Astrocyte (in vitro differentiated cells and primary cell): Measurements from ENCODE around the gene CENPF. TPM values are rescaled to one million over a fixed set of nuclear protein-coding genes. Genes with fewer than 3 reads are reported as not detected.
A peak's percentile ranks its signal among the peaks of the same experiment; 100 is the strongest.

ENCODE experiments used
- DNase-seq: peaks from one replicate; pipeline ENCODE4 v3.0.0-alpha.2; 2010; ENCODE audit warnings: low read depth
- FAIRE-seq: peaks from 2 replicates; lab custom pipeline; 2011; peaks lifted over from hg19 to GRCh38; lab: Jason Lieb, UNC
- H2AFZ ChIP-seq: 2 replicates; pipeline ENCODE4 v1.6.0; 2012; ENCODE audit warnings: low read depth, low read length, inconsistent platforms
- H3K27ac ChIP-seq: 2 replicates; pipeline ENCODE4 v1.5.1; 2011; ENCODE audit warnings: low read depth, low read length, inconsistent platforms
- H3K27me3 ChIP-seq: 2 replicates; pipeline ENCODE4 v1.6.0; 2011; ENCODE audit warnings: low read length, inconsistent platforms; ENCODE audit not compliant: insufficient read depth
- H3K36me3 ChIP-seq: 2 replicates; pipeline ENCODE4 v1.5.1; 2011; ENCODE audit warnings: low read length, inconsistent platforms; ENCODE audit not compliant: insufficient read depth
- H3K4me1 ChIP-seq: 2 replicates; pipeline ENCODE4 v1.5.1; 2011; ENCODE audit warnings: low read length, inconsistent platforms; ENCODE audit not compliant: insufficient read depth
- H3K4me2 ChIP-seq: 2 replicates; pipeline ENCODE4 v1.6.0; 2012; ENCODE audit warnings: low read length, inconsistent platforms
- H3K4me3 ChIP-seq: 2 replicates; pipeline ENCODE4 v1.5.1; 2011; ENCODE audit warnings: low read depth, mild to moderate bottlenecking, low read length, inconsistent platforms; ENCODE audit not compliant: insufficient read depth
- H3K79me2 ChIP-seq: 2 replicates; pipeline ENCODE4 v1.6.0; 2012; ENCODE audit warnings: mild to moderate bottlenecking, low read length, inconsistent platforms; ENCODE audit not compliant: insufficient read depth
- H3K9ac ChIP-seq: 2 replicates; pipeline ENCODE4 v1.6.0; 2012; ENCODE audit warnings: mild to moderate bottlenecking, low read length, inconsistent platforms
- H3K9me3 ChIP-seq: 2 replicates; pipeline ENCODE4 v1.5.1; 2012; ENCODE audit warnings: low read depth, mild to moderate bottlenecking, low read length, inconsistent platforms; ENCODE audit not compliant: insufficient read depth
- H4K20me1 ChIP-seq: 2 replicates; pipeline ENCODE4 v1.6.0; 2012; ENCODE audit warnings: low read length, inconsistent platforms; ENCODE audit not compliant: insufficient read depth
- H3K27ac Mint-ChIP-seq: one replicate; pipeline ENCODE4 v1.8.0; 2021; ENCODE audit warnings: mild to moderate bottlenecking, mixed read lengths; ENCODE audit not compliant: unreplicated experiment
- H3K27me3 Mint-ChIP-seq: one replicate; pipeline ENCODE4 v1.8.0; 2021; ENCODE audit warnings: low read depth, mixed read lengths; ENCODE audit not compliant: unreplicated experiment
- H3K36me3 Mint-ChIP-seq: one replicate; pipeline ENCODE4 v1.8.0; 2021; ENCODE audit warnings: low read depth, mixed read lengths; ENCODE audit not compliant: unreplicated experiment
- H3K4me1 Mint-ChIP-seq: one replicate; pipeline ENCODE4 v1.8.0; 2021; ENCODE audit warnings: low read depth, mixed read lengths; ENCODE audit not compliant: unreplicated experiment
- H3K4me3 Mint-ChIP-seq: one replicate; pipeline ENCODE4 v1.8.0; 2021; ENCODE audit warnings: mild to moderate bottlenecking, moderate library complexity, mixed read lengths; ENCODE audit not compliant: unreplicated experiment
- H3K9me3 Mint-ChIP-seq: one replicate; pipeline ENCODE4 v1.8.0; 2021; ENCODE audit warnings: mild to moderate bottlenecking, mixed read lengths; ENCODE audit not compliant: unreplicated experiment
- EZH2 ChIP-seq: IDR thresholded peaks from 2 replicates; pipeline ENCODE4 v1.6.1; 2012; ENCODE audit warnings: mild to moderate bottlenecking, low read length, inconsistent platforms; ENCODE audit not compliant: insufficient read depth
- total RNA-seq: library from RNA; stranded (reverse); gene quantifications from 2 replicates; pipeline ENCODE4 v1.2.1, GENCODE V29; 2021
- TF ChIP-seq, protein P1 (sequence below): IDR thresholded peaks from 2 replicates; pipeline ENCODE4 v1.5.1; 2011; ENCODE audit warnings: low read depth, mild to moderate bottlenecking, inconsistent platforms, low read length, moderate library complexity; ENCODE audit not compliant: insufficient read depth

Gene CENPF
- total RNA-seq, 1 donor from 2014 or later: 22.9 TPM

DNA sequence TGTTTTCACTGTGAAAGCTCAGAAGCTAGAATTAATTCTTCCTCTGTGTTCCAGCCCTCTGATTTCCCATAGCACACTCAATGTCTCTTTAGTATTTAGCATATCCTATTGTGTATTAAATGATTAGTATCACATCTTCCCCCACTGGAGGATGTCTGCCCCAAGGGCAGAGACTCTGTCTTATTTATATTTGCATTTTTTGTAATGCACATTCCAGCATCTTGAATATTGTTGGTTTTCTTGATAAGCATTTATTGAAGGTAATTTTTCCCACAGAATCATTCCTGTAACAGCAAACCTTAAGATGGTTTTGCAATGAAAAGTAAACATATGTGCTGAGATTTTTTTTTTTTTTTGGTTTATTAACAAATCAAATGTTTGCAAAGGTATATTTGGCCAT is 34.1 kb downstream of the CENPF start:
- Histone ChIP-seq H3K4me3 (no peak overlapping the region), H3K4me1 (peaks cover 9% of the 10 kb centered on the region), H3K9me3 (no peaks in the 10 kb centered on the region), H3K4me2 (no peak overlapping the region), H2AFZ (no peak overlapping the region), H3K9ac (no peak overlapping the region), H3K36me3 (peaks cover 33% of the 10 kb centered on the region), H3K79me2 (peaks cover 6% of the 10 kb centered on the region), H3K27me3 (no peaks in the 10 kb centered on the region), H4K20me1 (no peaks in the 10 kb centered on the region), H3K27ac (no peak overlapping the region)
- DNase-seq (no peak), FAIRE-seq (no peak)
- no peaks in the 10 kb centered on the region for H3K27me3 Mint-ChIP-seq
- H3K4me1 Mint-ChIP-seq: peaks cover 17% of the 10 kb centered on the region
- TF ChIP-seq EZH2: no peak
- TF ChIP-seq, protein P1, sequence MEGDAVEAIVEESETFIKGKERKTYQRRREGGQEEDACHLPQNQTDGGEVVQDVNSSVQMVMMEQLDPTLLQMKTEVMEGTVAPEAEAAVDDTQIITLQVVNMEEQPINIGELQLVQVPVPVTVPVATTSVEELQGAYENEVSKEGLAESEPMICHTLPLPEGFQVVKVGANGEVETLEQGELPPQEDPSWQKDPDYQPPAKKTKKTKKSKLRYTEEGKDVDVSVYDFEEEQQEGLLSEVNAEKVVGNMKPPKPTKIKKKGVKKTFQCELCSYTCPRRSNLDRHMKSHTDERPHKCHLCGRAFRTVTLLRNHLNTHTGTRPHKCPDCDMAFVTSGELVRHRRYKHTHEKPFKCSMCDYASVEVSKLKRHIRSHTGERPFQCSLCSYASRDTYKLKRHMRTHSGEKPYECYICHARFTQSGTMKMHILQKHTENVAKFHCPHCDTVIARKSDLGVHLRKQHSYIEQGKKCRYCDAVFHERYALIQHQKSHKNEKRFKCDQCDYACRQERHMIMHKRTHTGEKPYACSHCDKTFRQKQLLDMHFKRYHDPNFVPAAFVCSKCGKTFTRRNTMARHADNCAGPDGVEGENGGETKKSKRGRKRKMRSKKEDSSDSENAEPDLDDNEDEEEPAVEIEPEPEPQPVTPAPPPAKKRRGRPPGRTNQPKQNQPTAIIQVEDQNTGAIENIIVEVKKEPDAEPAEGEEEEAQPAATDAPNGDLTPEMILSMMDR: no peak
- H3K36me3 Mint-ChIP-seq: no peaks in the 10 kb centered on the region
- no peak overlapping the region for H3K4me3 Mint-ChIP-seq
- H3K9me3 Mint-ChIP-seq: no peaks in the 10 kb centered on the region
- H3K27ac Mint-ChIP-seq: no peak overlapping the region

DNA sequence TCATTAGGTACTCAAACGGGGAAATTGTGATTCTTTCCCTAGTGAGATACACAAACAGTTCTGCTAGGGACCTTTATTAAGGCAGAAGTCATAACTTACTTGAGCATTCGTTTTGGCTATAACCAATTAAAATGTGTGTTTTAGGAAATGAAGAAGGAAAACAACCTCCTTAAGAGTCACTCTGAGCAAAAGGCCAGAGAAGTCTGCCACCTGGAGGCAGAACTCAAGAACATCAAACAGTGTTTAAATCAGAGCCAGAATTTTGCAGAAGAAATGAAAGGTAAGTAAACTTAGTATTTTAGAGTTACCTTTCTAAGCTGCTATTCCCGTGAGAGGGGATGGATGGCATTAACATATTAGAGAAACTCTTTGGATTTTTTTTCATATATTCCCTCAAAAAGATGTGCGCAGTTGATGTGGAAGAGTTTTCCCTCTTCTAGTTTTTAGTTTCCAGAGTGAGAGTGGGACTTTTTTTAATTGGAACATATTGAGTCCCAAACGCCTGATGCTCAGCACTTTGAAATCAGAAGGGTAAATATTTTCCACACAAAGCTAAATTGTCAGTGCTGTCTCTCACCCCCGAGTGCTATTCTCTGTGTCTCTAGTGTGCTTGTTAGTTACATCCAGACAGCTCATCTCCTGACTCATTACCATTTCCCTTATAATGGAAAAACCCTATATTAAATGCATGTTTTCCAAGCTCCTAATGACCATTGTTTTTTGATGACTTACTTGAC is 34.9 kb downstream of the CENPF start:
- no peak for FAIRE-seq
- H3K4me1 Mint-ChIP-seq: peaks cover 17% of the 10 kb centered on the region

More for the DNA sequence above, 34.9 kb downstream of the CENPF start:
- no peaks in the 10 kb centered on the region for H3K27me3 ChIP-seq
- H4K20me1 ChIP-seq: no peaks in the 10 kb centered on the region
- H3K9ac ChIP-seq: no peak overlapping the region
- H3K4me3 ChIP-seq: no peak overlapping the region
- peaks cover 9% of the 10 kb centered on the region for H3K4me1 ChIP-seq
- peaks cover 6% of the 10 kb centered on the region for H3K79me2 ChIP-seq
- H3K4me2 ChIP-seq: peak overlapping the region; percentile 49
- DNase-seq: peak; percentile 33
- no peaks in the 10 kb centered on the region for H3K36me3 Mint-ChIP-seq
- TF ChIP-seq, protein P1: peak; percentile 86
- TF ChIP-seq EZH2: no peak
- H3K9me3 Mint-ChIP-seq: no peaks in the 10 kb centered on the region
- H2AFZ ChIP-seq: no peak overlapping the region
- H3K27me3 Mint-ChIP-seq: no peaks in the 10 kb centered on the region
- H3K27ac ChIP-seq: no peak overlapping the region
- H3K27ac Mint-ChIP-seq: no peak overlapping the region
- no peak overlapping the region for H3K4me3 Mint-ChIP-seq
- H3K9me3 ChIP-seq: no peaks in the 10 kb centered on the region
- H3K36me3 ChIP-seq: peaks cover 28% of the 10 kb centered on the region
